NK-92 treated with Interleukin-12 subunit alpha and Interleukin-12 subunit beta, amount 100 ng/mL, for 24 hours (cell line): Measurements from ENCODE around the gene MRPL12.

ENCODE experiments used
- DNase-seq: peaks from one replicate; lab custom pipeline; 2025; lab: John Stamatoyannopoulos, UW

Gene MRPL12

DNA sequence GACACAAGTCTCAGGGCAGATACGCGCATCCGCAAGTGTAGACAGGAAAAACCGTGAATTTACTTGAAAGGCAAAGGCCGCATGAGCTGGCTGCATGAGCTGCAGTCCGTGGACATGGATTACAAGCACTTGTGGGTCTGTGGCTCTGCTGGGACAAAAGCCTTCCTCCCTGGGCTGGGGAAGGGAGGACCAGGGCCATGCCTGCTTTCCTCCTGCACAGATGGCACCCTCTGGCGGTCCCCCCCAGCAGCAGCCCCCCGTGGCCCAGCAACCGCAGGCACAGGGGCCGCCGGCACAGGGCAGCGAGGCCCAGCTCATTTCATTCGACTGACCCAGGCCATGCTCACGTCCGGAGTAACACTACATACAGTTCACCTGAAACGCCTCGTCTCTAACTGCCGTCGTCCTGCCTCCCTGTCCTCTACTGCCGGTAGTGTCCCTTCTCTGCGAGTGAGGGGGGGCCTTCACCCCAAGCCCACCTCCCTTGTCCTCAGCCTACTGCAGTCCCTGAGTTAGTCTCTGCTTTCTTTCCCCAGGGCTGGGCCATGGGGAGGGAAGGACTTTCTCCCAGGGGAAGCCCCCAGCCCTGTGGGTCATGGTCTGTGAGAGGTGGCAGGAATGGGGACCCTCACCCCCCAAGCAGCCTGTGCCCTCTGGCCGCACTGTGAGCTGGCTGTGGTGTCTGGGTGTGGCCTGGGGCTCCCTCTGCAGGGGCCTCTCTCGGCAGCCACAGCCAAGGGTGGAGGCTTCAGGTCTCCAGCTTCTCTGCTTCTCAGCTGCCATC, 1.7 kb upstream of the MRPL12 start:
- DNase-seq, result no peak

DNA sequence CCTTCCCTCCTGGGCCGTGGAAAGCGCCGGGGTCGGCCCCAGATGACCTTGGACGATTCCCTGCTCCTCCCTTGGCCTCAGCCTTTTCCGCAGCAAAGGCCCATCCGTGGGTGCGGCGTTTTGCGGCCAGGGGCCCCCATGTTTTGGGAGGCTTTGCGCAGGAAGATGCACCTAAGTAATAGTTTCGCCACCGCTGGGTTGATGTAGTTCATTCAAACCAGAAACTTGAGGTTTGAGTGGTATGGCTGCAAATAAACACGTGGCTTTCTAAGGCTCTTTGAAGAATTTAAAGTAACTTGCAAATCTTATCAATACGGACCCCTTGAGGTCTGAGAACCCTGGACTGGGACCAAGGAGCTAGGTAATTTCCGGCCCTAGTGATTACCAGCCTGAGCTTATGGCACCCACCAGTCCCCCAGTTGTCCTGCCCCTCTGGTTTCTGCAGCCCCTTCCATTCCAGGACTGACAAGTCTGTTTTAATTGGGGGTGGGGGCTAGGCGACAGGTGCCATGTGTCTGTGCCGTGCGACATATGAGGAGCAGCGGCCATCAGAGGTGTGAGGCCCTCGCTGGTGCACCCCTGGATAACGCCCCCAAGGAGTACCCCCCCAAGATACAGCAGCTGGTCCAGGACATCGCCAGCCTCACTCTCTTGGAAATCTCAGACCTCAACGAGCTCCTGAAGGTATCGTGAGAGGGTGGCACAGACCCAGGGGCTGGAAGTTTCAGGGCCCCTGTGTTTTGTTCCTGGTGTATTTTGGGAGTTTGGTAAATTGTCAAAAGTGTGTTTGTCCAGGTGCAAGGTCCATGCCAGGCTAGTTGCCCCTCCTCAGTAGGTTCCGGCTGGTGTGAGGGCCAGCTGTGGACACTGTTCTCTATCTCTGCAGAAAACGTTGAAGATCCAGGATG, 834 bp downstream of the MRPL12 start:
- no peak for DNase-seq

DNA sequence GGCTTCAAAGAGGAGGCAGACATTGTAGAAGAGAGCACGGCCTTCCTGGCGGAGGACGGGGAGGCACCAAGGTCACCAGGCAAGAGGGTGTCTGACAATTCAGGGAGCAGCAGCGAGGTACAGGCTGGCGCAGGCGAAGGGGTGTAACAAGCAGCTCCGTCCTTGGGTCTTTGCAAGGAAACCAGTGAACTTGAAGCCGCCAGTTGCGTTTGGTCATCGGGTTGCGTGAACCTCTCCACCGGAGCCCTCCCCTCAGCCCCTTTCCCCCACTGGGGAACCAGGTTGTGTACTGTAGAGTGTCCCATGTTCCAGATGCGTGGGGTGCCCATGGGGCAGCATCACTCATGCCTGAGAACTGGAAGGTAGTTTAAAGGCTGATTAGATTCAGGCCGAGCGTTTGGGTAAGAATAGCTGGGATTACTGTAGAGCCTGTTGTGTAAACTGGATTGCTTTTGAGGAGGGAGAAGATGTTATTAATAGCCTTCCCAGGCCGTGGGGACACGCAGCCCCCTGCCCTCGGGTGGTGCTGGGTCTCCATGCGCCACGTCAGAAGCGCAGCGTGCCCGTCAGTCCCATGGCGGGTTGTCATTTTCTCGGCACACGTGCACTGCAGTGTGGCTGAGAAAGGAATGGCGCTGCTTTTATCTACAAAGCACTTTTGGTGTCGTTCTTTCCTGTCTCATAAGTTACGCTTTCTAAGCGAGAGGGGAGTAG, 2.5 kb downstream of the MRPL12 start:
- DNase-seq, result no peak

DNA sequence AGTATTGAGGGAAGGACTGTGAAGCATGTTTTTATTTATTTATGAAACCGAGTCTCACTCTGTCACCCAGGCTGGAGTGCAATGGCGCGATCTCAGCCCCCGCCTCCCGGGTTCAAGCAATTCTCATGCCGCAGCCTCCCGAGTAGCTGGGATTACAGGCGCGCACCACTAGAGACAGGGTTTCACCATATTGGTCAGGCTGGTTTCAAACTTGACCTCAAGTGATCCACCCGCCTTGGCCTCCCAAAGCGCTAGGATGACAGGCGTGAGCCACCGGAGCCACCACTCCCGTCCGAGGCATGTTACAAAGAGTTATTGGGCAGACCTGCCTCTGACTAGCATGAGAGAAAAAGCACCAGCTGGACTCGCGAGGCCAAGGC, 3.1 kb downstream of the MRPL12 start:
- no peak for DNase-seq

DNA sequence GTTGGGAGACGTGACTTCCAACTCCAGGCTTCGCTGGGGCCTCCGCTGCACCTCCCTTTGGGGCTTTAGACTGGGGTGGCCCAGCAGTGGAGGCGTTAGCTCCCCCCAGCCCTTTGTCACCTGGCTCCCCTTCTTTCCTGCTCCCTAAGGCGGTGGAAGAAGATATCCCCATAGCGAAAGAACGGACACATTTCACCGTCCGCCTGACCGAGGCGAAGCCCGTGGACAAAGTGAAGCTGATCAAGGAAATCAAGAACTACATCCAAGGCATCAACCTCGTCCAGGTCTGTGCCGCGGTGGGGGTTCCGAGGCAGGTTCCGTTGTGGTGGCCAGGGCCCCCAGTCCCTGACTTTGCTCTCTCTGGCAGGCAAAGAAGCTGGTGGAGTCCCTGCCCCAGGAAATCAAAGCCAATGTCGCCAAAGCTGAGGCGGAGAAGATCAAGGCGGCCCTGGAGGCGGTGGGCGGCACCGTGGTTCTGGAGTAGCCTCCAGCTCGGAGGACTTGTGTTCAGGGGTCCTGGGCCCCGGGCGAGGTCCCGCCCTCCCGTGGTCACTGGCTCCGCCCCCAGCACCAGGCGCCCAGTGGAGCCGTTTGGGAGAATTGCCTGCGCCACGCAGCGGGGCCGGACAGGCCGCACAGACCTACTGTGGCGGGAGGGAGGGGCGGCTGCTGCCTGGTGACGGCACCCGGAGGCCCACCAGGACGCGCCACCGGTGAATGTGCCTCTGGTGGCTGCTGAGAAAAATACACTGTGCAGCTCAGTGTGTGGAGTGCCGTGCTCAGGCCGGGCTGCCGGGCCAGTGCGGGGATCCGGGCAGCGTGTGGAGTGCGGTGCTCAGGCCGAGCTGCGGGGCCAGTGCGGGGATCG, 3.8 kb downstream of the MRPL12 start:
- DNase-seq, result no peak

DNA sequence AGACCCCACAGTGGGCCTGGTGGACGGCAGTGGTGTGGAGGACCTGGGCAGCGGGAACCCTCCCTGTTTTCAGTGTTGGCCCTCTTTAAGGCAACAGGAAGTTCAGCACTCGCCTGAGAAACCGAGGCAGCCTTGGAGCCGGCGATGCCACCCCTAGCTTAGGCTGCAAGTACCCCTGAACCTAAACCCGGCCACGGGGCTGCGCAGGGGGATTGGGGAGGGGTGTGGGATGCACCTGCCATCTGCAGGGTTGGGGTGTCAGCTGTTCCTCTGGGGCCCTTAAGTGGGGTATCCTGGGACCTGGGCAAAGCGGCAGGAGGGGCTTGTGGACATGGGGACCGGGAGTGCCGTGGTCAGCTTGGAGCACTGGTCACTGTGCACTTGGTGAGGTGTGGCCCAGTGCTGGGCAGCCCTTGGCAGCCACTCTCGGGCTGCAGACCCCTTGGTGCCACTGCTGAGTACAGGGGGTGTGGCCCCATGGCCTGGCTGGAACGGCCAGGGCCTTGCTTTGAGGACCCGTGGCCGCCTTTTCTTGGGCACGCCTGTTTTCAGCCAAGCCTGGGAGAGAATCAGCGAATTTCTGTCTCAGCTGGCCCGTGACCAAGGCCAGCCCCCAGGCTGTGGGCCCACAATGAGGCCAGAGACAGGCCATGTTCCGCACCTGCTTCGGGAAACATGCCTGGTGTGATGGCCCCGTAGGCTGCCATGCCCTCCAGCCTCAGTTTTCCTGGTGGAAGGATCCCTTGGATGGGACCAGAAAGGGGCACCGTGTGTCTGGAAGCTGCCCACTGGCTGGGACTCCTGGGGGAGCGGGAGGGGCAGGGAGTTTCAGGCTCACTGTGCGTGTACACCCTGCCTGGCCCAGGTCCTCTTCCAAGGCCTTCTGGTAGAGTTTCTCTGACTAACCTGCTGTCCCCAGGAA, 4.8 kb downstream of the MRPL12 start:
- DNase-seq, result no peak

DNA sequence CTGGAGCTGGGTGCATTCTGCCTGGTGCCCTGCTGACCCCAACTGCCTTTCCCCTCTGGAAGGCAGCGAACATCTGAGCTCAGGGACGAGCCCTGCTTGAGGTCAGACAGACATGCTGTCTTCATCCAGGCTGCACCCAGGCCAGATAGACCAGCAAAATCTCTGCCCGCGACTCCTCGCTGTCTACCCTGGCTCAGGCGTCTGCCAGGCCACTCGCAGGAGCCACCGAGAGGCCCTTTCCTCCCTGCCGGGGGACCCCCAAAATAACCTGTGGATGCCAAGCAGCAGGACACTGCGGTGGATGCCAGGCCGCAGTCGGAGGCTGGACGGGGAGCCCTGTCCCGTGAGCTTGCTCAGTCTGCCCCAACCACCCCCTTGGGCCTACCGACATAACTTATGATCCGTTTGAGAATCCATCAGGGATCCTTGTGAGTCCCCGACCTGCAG, 5.6 kb downstream of the MRPL12 start:
- DNase-seq, result no peak

DNA sequence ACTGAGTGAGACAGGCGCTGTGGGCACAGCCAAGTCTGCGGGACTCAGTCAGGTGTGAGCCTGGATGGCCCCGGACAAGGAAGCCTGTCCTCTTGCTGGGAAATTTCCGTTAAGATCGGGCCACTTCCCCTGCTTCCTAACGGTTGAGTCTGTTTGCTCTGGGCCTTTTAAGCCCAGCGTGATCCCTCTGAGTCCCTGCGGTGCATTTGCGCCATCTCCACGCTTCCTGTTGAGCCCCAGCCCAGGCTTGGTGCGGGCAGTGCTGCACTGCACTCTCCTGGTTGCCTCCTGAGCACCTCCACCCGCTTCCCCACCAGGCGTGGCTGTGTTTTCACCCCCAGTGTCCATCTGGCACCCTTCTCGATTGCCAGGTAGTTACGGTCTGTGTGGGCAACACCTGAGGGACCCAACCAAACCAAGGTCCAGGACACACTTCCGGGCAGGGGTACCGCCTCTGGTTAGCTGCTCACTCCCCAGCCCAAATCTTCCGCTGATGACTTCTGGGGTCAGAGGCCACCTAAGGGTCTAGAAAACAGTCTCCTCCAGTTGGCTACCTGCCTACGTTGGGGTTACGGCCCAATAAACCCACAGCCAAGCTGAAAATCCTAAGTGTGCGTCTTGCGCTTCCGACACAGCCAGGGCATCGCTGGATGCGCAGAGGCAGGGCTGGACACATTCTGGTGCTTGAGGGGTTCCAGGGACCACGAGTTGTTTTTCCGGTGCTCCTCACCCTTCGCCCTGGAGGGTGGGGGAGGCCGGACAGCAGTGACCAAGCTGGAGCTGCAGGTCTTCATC, 7.5 kb downstream of the MRPL12 start:
- no peak for DNase-seq

DNA sequence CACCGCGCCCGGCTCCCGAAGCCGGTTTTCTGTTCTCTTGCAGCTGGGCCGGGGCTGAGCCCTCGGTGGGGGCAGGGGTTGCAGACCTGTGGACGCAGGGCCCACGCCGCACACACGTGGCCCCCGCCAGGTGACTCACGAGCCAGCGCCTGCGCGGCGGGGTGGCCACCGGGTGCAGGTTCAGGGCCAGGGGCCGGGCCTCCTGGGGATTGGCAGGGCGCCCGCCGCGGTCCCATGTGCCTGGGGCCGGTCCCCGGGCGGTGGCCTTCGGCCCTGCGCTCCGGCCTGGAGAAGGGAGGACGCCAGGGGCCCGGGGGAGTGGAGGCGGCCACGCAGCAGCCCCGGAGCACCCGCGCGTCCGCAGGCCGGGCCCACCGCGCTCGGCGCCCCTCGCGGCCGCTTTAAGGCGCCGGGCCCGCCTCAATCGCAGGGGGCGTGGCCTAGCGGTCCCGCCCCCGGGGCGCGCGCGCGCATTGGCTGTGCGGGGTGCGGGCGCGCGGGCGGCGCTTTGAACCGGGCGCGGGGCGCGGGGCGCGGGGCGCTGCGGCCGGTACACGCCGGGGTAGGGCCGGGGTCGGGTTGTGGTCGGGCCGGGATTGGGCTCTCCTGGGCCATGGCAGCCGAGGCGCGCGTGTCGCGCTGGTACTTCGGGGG, 8.8 kb downstream of the MRPL12 start, which contains the start of gene SLC25A10:
TSS of gene SLC25A10 (plus strand) at position 471 of the 654 bp plus-strand sequence. CDS start at position 614, 143 bp downstream.
- peak; percentile 66 for DNase-seq

DNA sequence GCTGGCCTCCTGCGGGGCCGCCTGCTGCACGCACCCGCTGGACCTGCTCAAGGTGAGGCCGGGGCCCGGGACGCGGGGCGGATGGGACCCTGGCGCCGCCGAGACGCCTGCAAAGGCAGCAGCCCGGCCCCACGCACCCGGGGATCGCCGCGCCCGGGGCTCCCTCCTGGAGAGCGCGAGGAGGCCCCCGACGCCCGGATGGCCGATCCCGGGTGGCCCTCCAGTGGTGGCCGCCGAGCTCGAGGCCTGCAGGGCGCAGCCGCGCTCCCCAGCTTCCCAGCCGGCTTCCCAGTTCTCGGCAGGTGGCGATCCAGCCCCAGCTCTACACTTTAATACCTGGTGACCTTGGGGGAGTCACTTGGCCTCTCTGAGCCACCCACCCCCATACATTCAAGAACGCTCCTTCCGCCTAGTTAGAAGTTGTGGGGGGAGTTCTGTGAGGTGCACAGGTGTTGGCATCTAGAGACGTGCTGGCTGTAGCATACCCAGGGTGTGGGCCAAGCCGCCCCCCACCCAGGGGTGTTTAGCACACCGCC, 9.4 kb downstream of the MRPL12 start:
- DNase-seq, result no peak

DNA sequence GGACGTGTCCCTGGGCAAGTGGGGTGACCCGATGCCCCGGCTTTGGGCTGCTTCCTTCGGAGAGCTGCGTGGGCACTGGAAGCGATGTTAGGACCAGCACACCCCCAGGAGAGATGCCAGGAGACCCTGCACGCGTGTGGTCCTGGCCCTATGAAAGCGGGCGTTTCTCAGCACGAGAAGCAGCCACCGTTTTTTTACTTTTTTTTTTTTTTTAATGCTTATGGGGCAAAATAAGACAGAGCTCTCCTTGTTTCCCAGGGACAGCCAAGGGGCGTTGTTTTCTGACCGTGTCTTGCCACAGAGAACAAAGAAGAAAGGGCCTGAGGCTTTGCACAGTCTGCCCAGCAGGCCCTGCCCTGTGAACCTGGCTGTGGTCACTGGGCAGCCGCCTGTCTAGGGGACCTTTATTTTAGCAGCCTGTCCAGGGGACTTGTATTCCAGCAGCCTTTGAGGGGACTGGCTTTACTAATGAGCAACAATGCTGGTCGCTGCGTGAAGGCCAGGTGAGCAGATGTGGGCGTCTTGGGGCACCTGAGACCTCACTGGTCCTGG, 9.9 kb downstream of the MRPL12 start:
- no peak for DNase-seq

DNA sequence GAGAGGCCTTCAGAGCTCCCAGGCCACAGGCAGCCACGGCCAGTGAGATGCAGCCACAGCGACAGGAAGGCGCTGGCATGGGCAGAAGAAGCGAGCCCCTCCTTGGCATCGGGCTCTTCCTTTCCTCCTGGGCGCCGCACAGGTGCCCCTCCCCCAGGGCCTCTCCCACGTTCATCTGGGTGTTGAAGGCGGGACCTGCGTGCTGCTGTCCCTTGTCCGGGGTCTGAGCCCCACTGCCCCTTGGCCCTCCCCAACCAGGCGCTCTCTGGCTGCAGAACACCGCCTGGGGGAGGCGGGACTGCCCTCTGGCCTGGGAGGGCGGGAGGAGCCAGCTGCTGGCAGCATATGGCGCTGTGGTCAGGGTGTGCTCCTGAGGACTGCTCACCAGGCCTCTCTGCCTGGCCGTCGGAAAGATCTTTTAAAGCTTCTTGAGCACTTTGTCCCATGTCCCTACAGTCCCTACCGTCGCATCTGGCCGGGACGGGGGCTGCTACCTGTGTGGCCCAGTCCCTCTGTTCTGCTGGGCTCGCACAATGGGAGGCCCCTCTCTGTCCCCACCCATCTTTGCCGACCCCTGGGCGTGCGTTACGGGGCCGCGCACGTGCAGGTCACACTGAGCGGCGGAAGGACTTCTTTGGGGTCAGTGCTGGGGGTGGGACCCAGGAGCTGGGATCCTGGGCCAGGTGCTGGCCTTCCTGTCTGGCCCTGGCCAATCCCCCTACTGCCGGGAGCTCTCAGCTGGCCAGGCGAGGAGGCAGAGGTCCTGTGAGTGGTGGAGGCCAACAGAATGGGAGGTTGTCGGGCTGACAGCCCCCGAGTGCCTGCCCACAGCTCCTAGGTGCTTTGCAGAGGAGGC, 10.6 kb downstream of the MRPL12 start:
- DNase-seq, result no peak

DNA sequence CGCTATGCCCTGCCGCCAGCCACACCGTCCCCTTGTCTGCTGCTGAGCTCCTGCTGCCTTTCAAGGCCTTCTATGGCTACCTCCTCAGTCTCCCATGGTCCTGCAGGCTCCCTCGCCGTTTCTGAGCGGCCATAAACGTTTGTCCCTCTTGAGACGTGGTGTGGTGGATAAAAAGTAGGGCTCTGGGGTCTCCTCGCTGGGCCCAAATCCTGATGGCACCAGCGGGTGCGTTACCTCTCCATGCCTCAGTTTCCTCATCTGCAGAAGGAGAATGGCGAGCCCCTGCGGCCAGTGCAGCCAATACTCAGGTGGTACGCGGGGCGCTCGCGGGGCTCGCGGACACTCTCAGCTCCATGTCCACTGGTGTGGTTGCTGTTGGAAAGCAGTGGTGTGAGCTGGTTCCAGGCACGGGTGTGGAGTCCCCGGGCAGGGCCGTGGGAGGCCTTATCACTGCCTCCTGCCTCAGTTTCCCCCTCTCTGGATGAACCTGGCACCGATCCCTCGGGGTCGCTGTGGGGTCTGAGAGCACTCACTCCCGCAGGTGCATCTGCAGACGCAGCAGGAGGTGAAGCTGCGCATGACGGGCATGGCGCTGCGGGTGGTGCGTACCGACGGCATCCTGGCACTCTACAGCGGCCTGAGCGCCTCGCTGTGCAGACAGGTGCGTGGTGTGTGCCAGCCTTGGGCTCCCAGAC, 11.4 kb downstream of the MRPL12 start:
- no peak for DNase-seq

DNA sequence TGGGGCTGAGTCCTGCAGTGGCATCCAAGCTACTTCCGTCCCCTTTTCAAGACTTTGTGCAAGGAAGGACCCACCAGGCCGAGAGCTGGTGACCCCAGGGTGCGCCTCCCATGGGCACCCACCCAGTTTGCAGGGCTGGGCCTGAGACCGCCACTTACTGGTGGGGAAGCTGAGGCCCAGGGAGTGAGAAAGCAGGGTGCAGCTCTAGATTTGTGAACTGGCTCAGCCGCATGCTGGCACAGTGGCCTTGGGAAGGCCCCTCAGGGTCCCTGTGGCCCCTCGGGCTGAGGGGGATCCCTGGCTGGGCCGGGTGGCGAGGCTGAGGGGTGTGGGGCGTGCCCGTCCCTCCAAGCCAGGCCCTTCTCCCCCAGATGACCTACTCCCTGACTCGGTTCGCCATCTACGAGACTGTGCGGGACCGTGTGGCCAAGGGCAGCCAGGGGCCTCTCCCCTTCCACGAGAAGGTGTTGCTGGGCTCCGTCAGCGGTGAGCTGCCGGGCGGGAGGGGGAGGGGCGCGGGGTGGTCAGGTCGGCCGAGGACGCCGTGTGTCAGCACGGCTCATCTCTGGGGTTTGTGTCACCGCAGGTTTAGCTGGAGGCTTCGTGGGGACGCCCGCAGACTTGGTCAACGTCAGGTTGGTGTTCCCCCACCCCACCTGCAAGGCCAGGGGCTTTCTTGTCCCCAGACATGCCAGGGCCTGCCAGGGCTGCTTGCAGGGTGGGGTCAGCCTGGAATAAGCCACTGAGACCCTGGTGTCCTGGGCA, 12.1 kb downstream of the MRPL12 start:
- no peak for DNase-seq

DNA sequence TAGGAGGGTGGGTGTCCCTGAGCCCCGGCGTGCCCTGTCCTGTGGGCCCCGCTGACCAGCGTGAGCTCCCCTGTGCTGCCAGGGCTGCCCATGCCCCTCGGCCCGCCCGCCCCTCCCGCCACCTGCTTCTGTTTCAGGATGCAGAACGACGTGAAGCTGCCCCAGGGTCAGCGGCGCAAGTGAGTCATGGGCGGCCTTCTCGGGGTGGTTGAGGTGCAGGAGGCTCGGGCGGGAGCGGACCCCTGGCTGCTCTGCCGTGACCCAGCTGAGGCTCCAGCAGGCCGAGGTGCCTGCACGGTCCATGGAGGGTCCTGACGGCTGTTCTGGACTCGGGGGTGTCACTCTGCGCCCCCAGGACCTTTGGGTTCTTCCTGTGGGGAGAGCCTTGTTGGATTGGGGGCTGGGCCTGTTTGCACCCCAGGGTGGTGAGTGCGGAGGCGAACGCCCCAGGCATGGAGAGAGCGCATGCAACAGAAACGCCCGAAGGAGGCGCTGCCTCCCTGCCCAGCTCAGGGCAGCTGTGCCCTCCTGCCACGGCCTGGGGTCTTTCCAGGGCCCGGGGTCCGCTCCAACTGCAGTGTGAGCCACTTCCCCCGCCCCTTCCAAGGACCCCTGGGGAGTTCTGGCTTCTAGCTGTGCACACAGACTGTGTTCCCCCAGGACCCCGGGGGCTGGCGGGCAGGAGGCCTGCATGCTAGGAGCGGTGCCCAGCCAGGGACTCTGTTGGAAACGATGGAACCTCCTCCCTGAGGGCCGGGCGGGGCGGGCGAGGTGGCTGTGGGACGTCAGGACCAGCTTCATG, 12.9 kb downstream of the MRPL12 start:
- no peak for DNase-seq
